K562 (cell line): ENCODE results near the gene TBXA2R. TPM values are rescaled to one million over a fixed set of nuclear protein-coding genes. Genes with fewer than 3 reads are reported as not detected.

Experiments
- ATAC-seq: fragments of 200-7000 bp; cut with Tn5 transposase; 3 replicates; pipeline ENCODE4 v1.9.1; 2020; ENCODE audit warnings: moderate library complexity
- BruUV-seq: library from RNA; stranded (reverse); fragments of 400-500 nt; replicated peaks from 2 replicates; lab custom pipeline; 2021; lab: Mats Ljungman, UMichigan
- CTCF ChIA-PET: fragments of 300-600 bp; formaldehyde crosslinking; extraction: SDS; loops from one replicate; lab custom pipeline; 2021; ENCODE audit warnings: low intra/inter-chr PET ratio; lab: Yijun Ruan, JAX
- POLR2A ChIA-PET: fragments of 300-600, 350-650 bp; sonication (Branson Sonifier 250); formaldehyde crosslinking; extraction: SDS; loops from one replicate; lab custom pipeline; 2021; ENCODE audit warnings: antibody characterized with exemption, inconsistent platforms; lab: Yijun Ruan, JAX
- DNase-seq, 4 experiments: peaks; one replicate each; pipeline versions ENCODE4 v3.0.0 to v3.0.0-alpha.2; 2011 to 2018; ENCODE audit warnings: low spot score in 3 of 4, mixed read lengths in 3 of 4; ENCODE audit errors: extremely low read depth in 1 of 4
- FAIRE-seq: peaks from 2 replicates; lab custom pipeline; 2011; peaks lifted over from hg19 to GRCh38; lab: Jason Lieb, UNC
- H2AFZ ChIP-seq: 2 replicates; pipeline ENCODE4 v1.6.0; 2011; ENCODE audit warnings: low read depth, low read length, control low read depth, inconsistent platforms
- H3K27ac ChIP-seq: fragments of 200-600 bp; 3 replicates; pipeline ENCODE4 v1.8.0; 2011; ENCODE audit warnings: low read depth, mild to moderate bottlenecking, control low read depth, inconsistent platforms, low read length, moderate library complexity, mixed read lengths; ENCODE audit errors: extremely low read depth
- H3K27me3 ChIP-seq, 2 experiments: fragments of 300-600 bp in 1 of 2; 2 replicates in 1 of 2; 3 replicates in 1 of 2; pipeline versions ENCODE4 v1.6.0 to v1.8.0; 2011; ENCODE audit warnings: inconsistent platforms in 2 of 2, low read length in 2 of 2, mild to moderate bottlenecking in 1 of 2, mixed read lengths in 1 of 2, moderate library complexity in 1 of 2; ENCODE audit not compliant: control insufficient read depth in 2 of 2, insufficient read depth in 2 of 2
- H3K36me3 ChIP-seq: fragments of 300-600 bp; 3 replicates; pipeline ENCODE4 v1.8.0; 2011; ENCODE audit warnings: mild to moderate bottlenecking, low read length, inconsistent platforms; ENCODE audit not compliant: control insufficient read depth, insufficient read depth
- H3K4me1 ChIP-seq, 2 experiments: fragments of 200-600 bp in 1 of 2; replicated peaks in 1 of 2; 2 replicates in 1 of 2; 3 replicates in 1 of 2; pipeline versions ENCODE4 v1.5.1 to v1.8.0; 2011; ENCODE audit warnings: inconsistent platforms in 2 of 2, low read length in 2 of 2, mild to moderate bottlenecking in 1 of 2, mixed read lengths in 1 of 2, moderate library complexity in 1 of 2; ENCODE audit not compliant: control insufficient read depth in 2 of 2, insufficient read depth in 2 of 2
- H3K4me2 ChIP-seq: 2 replicates; pipeline ENCODE4 v1.6.1; 2011; ENCODE audit warnings: low read length, control low read depth, inconsistent platforms, mixed read lengths; ENCODE audit not compliant: insufficient read depth
- H3K4me3 ChIP-seq: fragments of 200-600 bp; sonication (generic), shearing (Covaris generic); 2 replicates; pipeline ENCODE4 v1.5.1; 2016; ENCODE audit warnings: control low read depth, inconsistent platforms
- H3K79me2 ChIP-seq: fragments of 200-600 bp; 3 replicates; pipeline ENCODE4 v1.8.0; 2011; ENCODE audit warnings: low read length, inconsistent platforms; ENCODE audit not compliant: control insufficient read depth, insufficient read depth
- H3K9ac ChIP-seq, 2 experiments: 2 replicates each; pipeline versions ENCODE4 v1.6.0 to v1.6.1; 2011; ENCODE audit warnings: low read depth in 2 of 2, low read length in 2 of 2, control low read depth in 1 of 2, inconsistent platforms in 1 of 2, mild to moderate bottlenecking in 1 of 2, mixed read lengths in 1 of 2; ENCODE audit not compliant: insufficient read depth in 1 of 2
- H3K9me1 ChIP-seq: one replicate; pipeline ENCODE4 v1.6.0; 2011; ENCODE audit warnings: inconsistent platforms, mild to moderate bottlenecking, low read length, moderate library complexity; ENCODE audit not compliant: control insufficient read depth, insufficient read depth
- H3K9me3 ChIP-seq: replicated peaks from 2 replicates; pipeline ENCODE4 v1.5.1; 2011; ENCODE audit warnings: low read depth, low read length, inconsistent platforms; ENCODE audit not compliant: control insufficient read depth, insufficient read depth
- H4K20me1 ChIP-seq: replicated peaks from 2 replicates; pipeline ENCODE4 v1.6.1; 2011; ENCODE audit warnings: low read length, inconsistent platforms, mixed read lengths; ENCODE audit not compliant: control insufficient read depth, insufficient read depth
- BRD9 ChIP-seq: fragments of 450-650 bp; IDR thresholded peaks from 2 replicates; pipeline ENCODE4 v1.6.1; 2018; ENCODE audit warnings: low read depth; ENCODE audit not compliant: partially characterized antibody
- CSDE1 ChIP-seq, 2 experiments: fragments of 450-650 bp; IDR thresholded peaks; 2 replicates each; pipeline ENCODE4 v1.6.1; 2016; ENCODE audit warnings: mild to moderate bottlenecking in 1 of 2
- FUS ChIP-seq: fragments of 200-400 bp; formaldehyde crosslinking; optimal IDR thresholded peaks from 2 replicates; pipeline ENCODE3; 2017; ENCODE audit warnings: low read depth, low read length
- NRF1 ChIP-seq, 2 experiments: fragments of 450-650 bp; IDR thresholded peaks in 1 of 2; conservative IDR thresholded peaks in 1 of 2; 2 replicates each; pipeline ENCODE4 v1.6.1; 2014; ENCODE audit warnings: mild to moderate bottlenecking in 2 of 2
- PCBP1 ChIP-seq: fragments of 200-400 bp; formaldehyde crosslinking; IDR thresholded peaks from 2 replicates; pipeline ENCODE4 v1.6.1; 2018; ENCODE audit warnings: mild to moderate bottlenecking, low read depth, low read length; ENCODE audit not compliant: poor library complexity, severe bottlenecking
- XRCC5 ChIP-seq: fragments of 200-400 bp; formaldehyde crosslinking; IDR thresholded peaks from 2 replicates; pipeline ENCODE4 v1.6.1; 2017; ENCODE audit warnings: low read depth, mild to moderate bottlenecking, low read length
- ZNF134 ChIP-seq: fragments of 250-450 bp; sonication (Bioruptor Pico); conservative IDR thresholded peaks from 2 replicates; pipeline ENCODE4 v1.4.0; 2020
- ZNF224 ChIP-seq: sonication (generic); formaldehyde crosslinking; IDR thresholded peaks from 2 replicates; pipeline ENCODE4 v1.8.0; 2022; ENCODE audit warnings: mild to moderate bottlenecking, missing genetic modification reagents
- ZNF518B ChIP-seq: fragments of 250-450 bp; sonication (Bioruptor Pico); IDR thresholded peaks from 2 replicates; pipeline ENCODE4 v1.5.0; 2021; ENCODE audit warnings: mild to moderate bottlenecking, moderate library complexity
- ZNF780A ChIP-seq: fragments of 250-450 bp; sonication (Bioruptor Pico); IDR thresholded peaks from 2 replicates; pipeline ENCODE4 v1.5.0; 2021; ENCODE audit warnings: mild to moderate bottlenecking
- WGBS: fragments of 100-300 bp; shearing (Covaris generic); methylation state at CpG from one replicate; pipeline ENCODE4 v1.1.6; 2016; ENCODE audit warnings: low coverage, mixed read lengths; ENCODE audit not compliant: insufficient coverage; ENCODE audit errors: missing lambda C conversion rate; 5-methylcytosine and 5-hydroxymethylcytosine counted together
- in situ Hi-C: fragments of 300-500 bp; cut with MboI; formaldehyde crosslinking; loops from 4 replicates; pipeline ENCODE4 v1.15.0; 2018; ENCODE audit warnings: inconsistent platforms, mixed read lengths
- intact Hi-C: fragments of 100-400 bp; cut with micrococcal nuclease; formaldehyde crosslinking; loops from 2 replicates; pipeline ENCODE4 v1.14.2; 2022
- polyA plus RNA-seq, 8 experiments: library from polyadenylated mRNA; depleted of rRNA in 4 of 8; stranded (reverse) in 5 of 8; unstranded in 3 of 8; fragments of >200 nt; fragmentation: Nextera tagmentation in 2 of 8; fragmentation: Illumina TruSeq in 1 of 8; extraction: Ambion mirVana in 2 of 8; extraction: Trizol in 1 of 8; gene quantifications; 2 replicates each; pipeline versions ENCODE4 v1.2.1 to v1.2.3, GENCODE V29; 2011 to 2014; ENCODE audit warnings: inconsistent platforms in 1 of 8, missing spikeins in 1 of 8
- total RNA-seq, 7 experiments: library from RNA; depleted of rRNA in 6 of 7; stranded (reverse); fragments of >200 nt in 6 of 7; fragmentation: Illumina TruSeq in 2 of 7; extraction: Trizol in 2 of 7; gene quantifications; 2 replicates each; pipeline versions ENCODE4 v1.2.1 to v1.2.3, GENCODE V29; 2011 to 2021; ENCODE audit warnings: low replicate concordance in 1 of 7
- TF ChIP-seq, protein P1 (sequence below): fragments of 250-450 bp; sonication (Bioruptor Pico); IDR thresholded peaks from 2 replicates; pipeline ENCODE4 v1.8.0; 2022; ENCODE audit warnings: inconsistent platforms, mild to moderate bottlenecking, moderate library complexity, borderline replicate concordance

The TBXA2R gene
- total and polyA plus RNA-seq, 9 of the 15 experiments (the other 6 are each of a cell fraction or from before 2014, with no cell fraction given) = 1.5 to 24.0 (median 2.8) TPM

DNA sequence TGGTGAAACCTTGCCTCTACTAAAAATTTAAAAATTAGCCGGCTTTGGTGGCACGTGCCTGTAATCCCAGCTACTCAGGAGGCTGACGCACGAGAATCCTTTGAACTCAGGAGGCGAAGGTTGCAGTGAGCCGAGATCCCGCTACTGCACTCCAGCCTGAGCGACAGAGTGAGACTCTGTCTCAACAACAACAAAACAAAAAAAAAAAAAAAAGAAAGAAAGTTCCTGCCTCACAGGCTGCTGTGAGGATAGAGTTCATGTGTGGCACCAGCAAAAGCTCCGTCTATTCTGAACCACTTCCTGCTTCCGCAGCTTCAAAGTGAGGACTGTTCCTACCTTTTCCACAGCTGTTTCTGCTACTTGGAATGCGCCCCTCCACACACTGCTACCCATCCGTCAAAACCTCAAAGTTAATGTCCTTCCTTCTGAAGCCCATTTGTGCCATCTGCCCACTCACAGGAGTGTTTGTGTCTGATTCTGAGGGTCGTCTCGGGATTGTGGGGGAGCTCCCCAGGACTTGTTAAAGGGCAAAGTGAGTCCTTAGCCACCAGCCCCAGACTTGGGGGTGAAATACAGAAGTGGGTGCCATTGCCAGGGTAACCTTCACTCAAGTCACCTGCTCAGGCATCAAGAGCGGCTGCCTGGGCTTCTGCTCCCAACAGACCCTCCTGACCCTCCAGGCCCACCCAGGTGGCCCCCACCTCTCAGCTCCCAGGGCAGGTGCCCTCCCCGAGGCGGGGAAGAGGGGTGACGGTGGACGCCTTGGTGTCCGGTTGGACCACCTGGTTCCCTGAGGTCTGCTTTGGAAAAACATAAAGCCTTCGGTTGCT lies 52.2 kb downstream of the TBXA2R start:
- Histone ChIP-seq H4K20me1 (peaks cover 9% of the 10 kb centered on the region), H3K36me3 (peaks cover 33% of the 10 kb centered on the region), H3K27ac (peak overlapping the region; percentile 32; the same call in 1 of the 3 replicates), H3K4me2 (no peak overlapping the region), H3K9ac (peak overlapping the region in 1 of 2 experiments; percentile 63; a peak in 2 of 4 replicates), H3K27me3 (no peaks in the 10 kb centered on the region), H2AFZ (no peak overlapping the region), H3K79me2 (peaks cover 45% of the 10 kb centered on the region), H3K4me3 (no peak overlapping the region), H3K9me3 (no peaks in the 10 kb centered on the region), H3K9me1 (peaks cover 7% of the 10 kb centered on the region), H3K4me1 (peaks cover 15 to 68% of the 10 kb centered on the region in 2 experiments; a peak in 4 of 5 replicates)
- ATAC-seq = no peak
- TSS peak; percentile 66 for BruUV-seq
- no peak for DNase-seq
- WGBS = 83% methylated on average over 19 of the region's 21 CpGs
- intact Hi-C loops (no loop called here), in situ Hi-C loops (no loop called here)
- POLR2A ChIA-PET = interaction anchor here (0.8 to 1.2 kb wide), 3 partner anchors 34 to 50 kb away, joined by 3 to 6 read pairs (median 4); no protein-coding TSS in a partner anchor
- FAIRE-seq = no peak
- TF ChIP-seq PCBP1 (no peak), ZNF518B (CRISPR knock-in tag) (no peak), XRCC5 (no peak), FUS (no peak), NRF1 (conservative IDR thresholded peaks at IDR 0.05 in 1 of 2, IDR thresholded peaks at IDR 0.05 in 1 of 2) (no peak), BRD9 (no peak), CSDE1 (IDR thresholded peaks at IDR 0.05) (no peak), ZNF780A (no peak), ZNF224 (CRISPR knock-in tag) (no peak), ZNF134 (CRISPR knock-in tag) (no peak)
- TF ChIP-seq, protein P1, sequence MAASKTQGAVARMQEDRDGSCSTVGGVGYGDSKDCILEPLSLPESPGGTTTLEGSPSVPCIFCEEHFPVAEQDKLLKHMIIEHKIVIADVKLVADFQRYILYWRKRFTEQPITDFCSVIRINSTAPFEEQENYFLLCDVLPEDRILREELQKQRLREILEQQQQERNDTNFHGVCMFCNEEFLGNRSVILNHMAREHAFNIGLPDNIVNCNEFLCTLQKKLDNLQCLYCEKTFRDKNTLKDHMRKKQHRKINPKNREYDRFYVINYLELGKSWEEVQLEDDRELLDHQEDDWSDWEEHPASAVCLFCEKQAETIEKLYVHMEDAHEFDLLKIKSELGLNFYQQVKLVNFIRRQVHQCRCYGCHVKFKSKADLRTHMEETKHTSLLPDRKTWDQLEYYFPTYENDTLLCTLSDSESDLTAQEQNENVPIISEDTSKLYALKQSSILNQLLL (CRISPR knock-in tag) = no peak
- CTCF ChIA-PET = no interaction called here
